GM11168 (cell line): ENCODE data around the gene SYT1.
"Not testable (repeated sequence)": the region's sequence is repeated elsewhere in the genome, so short reads cannot be mapped to it uniquely, and the experiment has no call there.

Experiments used
- in situ Hi-C: fragments of 300-500 bp; cut with MboI; formaldehyde crosslinking; loops from one replicate; pipeline ENCODE4 v1.12.0; 2022; ENCODE audit warnings: low sequenced_read_pairs; ENCODE audit not compliant: unreplicated experiment

Gene SYT1

GRCh38 chr12:78964521-78964920 lies 99.9 kb downstream of the SYT1 start:
- in situ Hi-C loops = no loop called here

DNA sequence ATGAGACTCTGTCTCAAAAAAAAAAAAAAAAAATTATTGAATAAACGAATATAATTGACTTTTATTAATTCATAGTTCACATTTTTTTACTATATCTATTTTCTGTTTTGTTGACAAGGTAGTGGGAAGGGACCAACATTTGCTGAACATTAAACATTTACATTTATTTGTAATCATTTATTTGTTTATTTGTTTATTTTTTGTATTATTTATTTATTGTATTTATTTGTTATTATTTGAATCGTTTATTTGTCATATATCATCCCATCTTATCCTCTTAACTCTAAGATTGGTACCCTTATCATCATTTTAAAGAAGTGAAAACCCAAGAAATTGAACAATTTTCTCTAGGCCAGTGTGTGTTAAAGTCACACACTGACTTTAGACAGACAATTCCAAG lies 101.5 kb downstream of the SYT1 start:
- in situ Hi-C loops = no loop called here

DNA sequence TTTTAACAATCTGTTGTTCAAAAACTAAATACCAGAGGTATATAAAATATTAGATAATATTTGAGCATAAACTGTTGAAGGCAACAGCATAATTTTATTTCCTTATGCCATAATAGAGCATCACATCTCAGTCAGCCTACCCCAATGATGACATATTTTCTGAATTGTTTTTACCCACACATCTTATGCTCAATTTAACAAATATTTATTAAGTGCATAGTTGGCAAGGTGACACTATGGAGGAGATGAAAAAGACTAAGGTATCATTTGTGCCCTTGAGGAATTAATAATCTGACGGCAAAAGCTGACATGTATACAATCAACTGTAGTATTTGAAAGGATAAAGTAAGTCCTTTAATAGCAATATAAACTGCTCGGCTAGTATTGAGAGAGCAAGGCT lies 102.4 kb downstream of the SYT1 start:
- in situ Hi-C loops = no loop called here

- in situ Hi-C loops = no loop called here
These were observed 103.7 kb downstream of the SYT1 start for GRCh38 chr12:78968226-78968625.

GRCh38 chr12:78970041-78970440 lies 105.5 kb downstream of the SYT1 start:
- in situ Hi-C loops = no loop called here

DNA sequence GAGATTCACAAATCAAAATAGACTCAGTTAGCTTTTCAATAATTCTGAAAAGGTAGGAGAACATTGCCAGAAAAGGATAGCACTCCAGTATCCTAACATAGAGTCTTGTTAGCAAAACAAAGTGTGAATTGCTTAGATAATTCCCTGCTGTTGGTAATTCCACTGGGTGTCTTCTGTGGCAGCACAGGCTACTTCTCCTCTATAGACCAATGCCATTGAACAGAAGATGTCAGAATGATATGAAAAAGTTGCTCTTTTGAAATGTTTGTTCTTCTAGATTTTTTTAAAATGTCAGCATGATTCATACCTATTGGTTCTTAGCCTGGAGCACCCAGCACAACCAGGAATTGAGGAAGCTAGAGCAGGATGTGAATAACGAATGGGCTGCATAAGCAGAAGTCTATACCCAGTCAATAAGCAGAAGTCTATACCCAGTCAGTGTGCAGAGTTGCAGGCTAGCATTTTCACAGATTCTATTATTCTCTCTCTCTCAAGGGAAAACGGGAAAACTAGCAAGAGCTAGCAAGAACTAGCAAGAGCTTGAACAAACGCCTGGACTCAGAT lies 112.8 kb downstream of the SYT1 start:
- in situ Hi-C loops = no loop called here

- in situ Hi-C loops = no loop called here
These were observed 129.7 kb downstream of the SYT1 start for GRCh38 chr12:78994168-78994791.

DNA sequence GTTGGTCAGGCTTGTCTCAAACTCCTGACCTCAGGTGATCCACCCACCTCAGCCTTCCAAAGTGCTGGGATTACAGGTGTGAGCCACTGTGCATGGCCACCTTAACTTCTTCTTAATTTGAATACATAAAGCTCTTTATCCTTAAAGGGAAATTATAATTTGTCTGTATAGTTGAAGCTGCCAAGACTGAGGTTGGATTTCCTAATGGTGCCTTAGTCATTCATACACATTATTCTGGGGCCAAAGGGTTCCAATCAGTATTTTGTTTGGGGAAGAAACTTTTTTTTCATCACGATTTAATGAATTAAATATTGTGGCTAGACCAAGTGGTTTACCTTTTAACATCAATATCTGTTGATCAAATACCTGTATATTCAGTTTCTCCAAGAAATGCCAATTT lies 135.9 kb downstream of the SYT1 start:
- in situ Hi-C loops = no loop called here

DNA sequence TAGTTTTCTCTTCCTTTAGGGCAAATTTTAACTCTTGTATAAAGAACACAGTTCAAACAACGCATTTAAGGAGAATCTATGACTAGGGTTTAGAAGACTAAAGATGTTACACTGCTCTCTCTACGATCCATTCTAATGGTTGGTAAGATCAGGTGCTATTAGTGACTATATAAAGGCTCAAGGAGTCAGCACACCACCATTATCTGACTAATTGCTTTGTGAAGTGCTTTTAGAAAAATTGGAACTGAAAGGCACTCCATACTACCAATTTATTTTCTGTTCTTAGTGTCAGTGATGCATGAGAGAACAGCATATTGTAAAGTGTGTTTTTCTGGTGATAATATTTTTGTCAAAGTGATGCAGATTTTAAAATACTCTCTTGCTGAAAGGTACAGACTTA lies 136.8 kb downstream of the SYT1 start:
- in situ Hi-C loops = no loop called here

DNA sequence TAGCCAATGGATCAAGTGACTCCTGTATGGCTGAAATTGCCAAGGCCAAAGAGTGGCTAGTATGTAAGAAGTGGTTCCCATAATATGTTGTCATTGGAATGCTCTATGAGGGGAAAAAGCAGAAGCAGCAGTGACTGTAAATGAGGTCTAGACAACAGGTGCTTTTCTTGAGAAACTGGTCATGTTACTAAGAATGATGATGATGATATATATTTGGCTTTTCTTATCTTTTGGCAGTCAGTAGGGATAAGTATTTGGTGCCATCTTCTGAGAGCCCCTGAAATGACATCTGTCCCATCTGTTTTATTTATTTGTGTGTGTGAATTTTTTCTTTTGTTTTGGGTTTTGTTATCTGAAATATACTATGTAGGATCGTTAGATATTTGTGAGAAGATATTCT lies 141.7 kb downstream of the SYT1 start:
- in situ Hi-C loops = no loop called here

GRCh38 chr12:79008591-79008990 lies 144.0 kb downstream of the SYT1 start:
- in situ Hi-C loops = no loop called here

DNA sequence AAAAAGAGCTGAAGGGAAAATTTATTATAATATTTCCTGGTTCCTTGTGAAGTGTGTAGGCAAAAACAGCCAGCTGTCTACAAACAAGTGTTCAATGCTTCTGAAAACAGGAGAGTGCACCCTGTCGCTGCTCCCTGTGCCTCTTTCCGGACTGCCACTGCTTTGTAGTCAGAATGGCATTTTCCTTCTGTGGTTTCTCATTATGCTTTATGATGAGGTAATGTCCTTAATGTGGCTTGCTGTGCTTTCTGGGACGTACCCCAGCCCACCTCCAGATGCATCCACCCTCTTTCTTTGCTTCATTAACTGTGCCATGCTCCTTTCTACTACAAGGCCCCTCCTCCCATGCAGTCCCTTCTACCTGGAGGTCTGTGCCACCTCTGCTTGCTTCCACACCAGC lies 148.1 kb downstream of the SYT1 start:
- in situ Hi-C loops = no loop called here

GRCh38 chr12:79016181-79016580 lies 151.6 kb downstream of the SYT1 start:
- in situ Hi-C loops = no loop called here

DNA sequence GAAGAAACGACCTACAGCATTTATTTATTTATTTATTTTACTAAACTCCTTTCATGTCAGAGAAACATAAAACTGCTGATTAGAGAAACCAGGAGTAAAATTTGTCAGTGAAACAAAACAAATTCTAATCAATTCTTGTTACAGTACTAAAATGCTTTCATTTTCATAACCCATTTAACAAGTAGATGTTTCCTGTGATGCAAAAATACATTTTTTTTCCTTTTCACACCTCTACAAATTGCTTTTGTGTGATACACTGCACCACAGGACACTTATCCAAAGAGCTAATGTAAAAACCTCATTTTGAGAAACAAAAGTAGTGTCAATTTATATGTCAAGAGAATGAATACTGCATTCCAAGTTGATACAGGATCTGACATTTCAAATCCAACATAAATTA lies 155.1 kb downstream of the SYT1 start:
- in situ Hi-C loops = no loop called here

DNA sequence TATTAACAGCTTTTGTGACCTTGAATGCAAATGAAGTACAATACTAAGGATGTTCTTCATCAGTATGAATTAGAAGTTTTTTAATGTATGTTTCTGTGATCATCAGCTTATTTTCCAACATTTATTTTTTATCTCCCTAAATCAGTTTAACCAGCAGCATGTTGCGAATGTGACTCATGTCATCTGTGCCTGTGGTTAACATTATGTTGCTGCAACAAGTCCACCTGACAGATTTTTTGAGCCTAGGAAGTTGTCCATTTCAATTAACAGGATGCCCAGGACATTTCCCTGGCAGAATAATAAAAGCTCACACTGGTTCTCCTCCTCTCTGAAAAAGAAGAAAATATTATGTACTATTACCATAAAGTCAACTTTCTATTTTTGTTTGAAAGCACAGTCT lies 155.5 kb downstream of the SYT1 start:
- in situ Hi-C loops = no loop called here

DNA sequence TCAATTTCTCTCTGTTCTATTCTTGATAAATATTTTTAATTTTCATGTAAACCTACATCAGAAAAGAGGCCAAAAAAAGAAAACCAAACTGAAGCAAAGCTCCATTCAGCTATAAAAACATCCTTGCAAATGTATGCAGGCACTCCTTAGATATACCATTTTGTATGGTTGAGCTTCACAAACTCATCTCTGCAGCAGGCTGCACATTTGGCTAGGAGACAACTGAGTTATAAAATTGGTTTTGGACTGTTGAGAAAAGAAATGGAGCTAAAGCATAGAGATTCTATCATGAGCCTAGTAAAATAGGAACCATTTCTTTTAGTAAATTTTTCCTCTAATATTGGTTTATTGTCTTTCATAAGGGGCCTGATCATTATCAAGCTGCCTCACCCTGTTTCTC lies 156.4 kb downstream of the SYT1 start:
- in situ Hi-C loops = no loop called here

DNA sequence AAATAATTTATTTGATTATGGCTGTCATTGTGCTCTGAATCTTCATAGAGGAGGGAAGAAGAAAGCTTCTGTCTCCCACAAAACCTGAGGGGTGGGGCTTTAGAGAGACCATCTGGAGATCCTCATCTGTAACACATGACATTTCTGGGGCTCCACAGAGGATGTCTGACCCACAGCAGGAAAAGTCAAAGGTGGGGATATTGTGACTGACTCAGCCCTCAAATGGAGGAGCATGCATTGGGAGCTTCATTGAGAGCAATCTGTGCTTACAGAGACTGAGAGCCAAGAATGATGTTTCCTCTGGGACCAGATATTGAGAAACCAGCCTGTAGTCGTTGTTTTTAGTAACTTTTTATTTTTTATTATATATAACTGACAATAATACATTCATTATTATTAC lies 158.7 kb downstream of the SYT1 start:
- in situ Hi-C loops = no loop called here

GRCh38 chr12:79023784-79024183 lies 159.2 kb downstream of the SYT1 start:
- in situ Hi-C loops = no loop called here

GRCh38 chr12:79033788-79034187 lies 169.2 kb downstream of the SYT1 start:
- in situ Hi-C loops = no loop called here

GRCh38 chr12:79044748-79045147 lies 180.2 kb downstream of the SYT1 start:
- in situ Hi-C loops = not testable (repeated sequence)

DNA sequence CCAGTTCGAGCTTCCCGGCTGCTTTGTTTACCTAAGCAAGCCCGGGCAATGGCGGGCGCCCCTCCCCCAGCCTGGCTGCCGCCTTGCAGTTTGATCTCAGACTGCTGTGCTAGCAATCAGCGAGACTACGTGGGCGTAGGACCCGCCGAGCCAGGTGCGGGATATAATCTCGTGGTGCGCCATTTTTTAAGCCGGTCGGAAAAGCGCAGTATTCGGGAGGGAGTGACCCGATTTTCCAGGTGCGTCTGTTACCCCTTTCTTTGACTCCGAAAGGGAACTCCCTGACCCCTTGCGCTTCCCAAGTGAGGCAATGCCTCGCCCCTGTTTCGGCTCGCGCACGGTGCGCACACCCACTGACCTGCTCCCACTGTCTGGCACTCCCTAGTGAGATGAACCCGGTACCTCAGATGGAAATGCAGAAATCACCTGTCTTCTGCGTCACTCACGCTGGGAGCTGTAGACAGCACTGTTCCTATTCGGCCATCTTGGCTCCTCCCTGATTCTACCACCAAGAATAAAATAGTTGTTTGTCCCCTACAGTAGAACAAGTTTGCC lies 180.7 kb downstream of the SYT1 start:
- in situ Hi-C loops = not testable (repeated sequence)

GRCh38 chr12:79046021-79046420 lies 181.4 kb downstream of the SYT1 start:
- in situ Hi-C loops = no loop called here
